HepG2 (cell line): Measurements from ENCODE around the gene CLIC4. TPM values are rescaled to one million over a fixed set of nuclear protein-coding genes. Genes with fewer than 3 reads are reported as not detected.
A peak's percentile ranks its signal among the peaks of the same experiment; 100 is the strongest.

Experiments
- CAMTA2 ChIP-seq: sonication (generic); formaldehyde crosslinking; IDR thresholded peaks from 2 replicates; pipeline ENCODE4 v1.4.0; 2020; ENCODE audit warnings: mild to moderate bottlenecking, missing genetic modification reagents, borderline replicate concordance
- KLF11 ChIP-seq: IDR thresholded peaks from 2 replicates; pipeline ENCODE4 v1.6.1; 2016; ENCODE audit warnings: missing compliant biosample characterization
- MBD4 ChIP-seq: IDR thresholded peaks from 2 replicates; pipeline ENCODE4 v1.6.1; 2012; ENCODE audit warnings: low read length, inconsistent platforms, borderline replicate concordance
- SRSF4 ChIP-seq: fragments of 200-400 bp; formaldehyde crosslinking; IDR thresholded peaks from one replicate; pipeline ENCODE4 v1.6.1; 2018; ENCODE audit warnings: mild to moderate bottlenecking, low read depth, low read length, moderate library complexity; ENCODE audit not compliant: poor library complexity, severe bottlenecking
- ZNF230 ChIP-seq: sonication (generic); formaldehyde crosslinking; IDR thresholded peaks from 2 replicates; pipeline ENCODE4 v1.4.0; 2020; ENCODE audit warnings: mild to moderate bottlenecking, missing genetic modification reagents
- polyA plus RNA-seq, 8 experiments: library from polyadenylated mRNA; depleted of rRNA in 3 of 8; stranded (reverse) in 7 of 8; unstranded in 1 of 8; fragments of >200 nt; fragmentation: Illumina TruSeq in 4 of 8; extraction: Trizol in 4 of 8; gene quantifications; 2 replicates each; pipeline versions ENCODE4 v1.2.1 to v1.2.3, GENCODE V29; 2011 to 2016; ENCODE audit warnings: low read depth in 4 of 8, missing spikeins in 1 of 8, mixed read lengths in 1 of 8; ENCODE audit not compliant: insufficient read depth in 1 of 8
- total RNA-seq, 5 experiments: library from RNA; depleted of rRNA; stranded (reverse); fragments of >200 nt; fragmentation: Illumina TruSeq; extraction: Trizol; gene quantifications; 2 replicates each; pipeline ENCODE4 v1.2.3, GENCODE V29; 2016; ENCODE audit warnings: low read depth in 1 of 5
- TF ChIP-seq, protein P1 (sequence below): sonication (generic); formaldehyde crosslinking; IDR thresholded peaks from 2 replicates; pipeline ENCODE4 v1.4.0; 2020; ENCODE audit warnings: mild to moderate bottlenecking, missing genetic modification reagents
- TF ChIP-seq, protein P2 (sequence below): IDR thresholded peaks from 2 replicates; pipeline ENCODE4 v1.6.1; 2016; ENCODE audit warnings: missing compliant biosample characterization, missing genetic modification reagents, borderline replicate concordance
- TF ChIP-seq, protein P3 (sequence below): sonication (generic); formaldehyde crosslinking; IDR thresholded peaks from 2 replicates; pipeline ENCODE4 v1.4.0; 2020; ENCODE audit warnings: missing genetic modification reagents
- TF ChIP-seq, protein P4 (sequence below): sonication (generic); formaldehyde crosslinking; IDR thresholded peaks from 2 replicates; pipeline ENCODE4 v1.8.0; 2022; ENCODE audit warnings: low read depth, missing genetic modification reagents
- TF ChIP-seq, protein P5 (sequence below): sonication (generic); formaldehyde crosslinking; IDR thresholded peaks from 2 replicates; pipeline ENCODE4 v1.5.1; 2020; ENCODE audit warnings: missing genetic modification reagents, mild to moderate bottlenecking, borderline replicate concordance
- TF ChIP-seq, protein P6 (sequence below): sonication (generic); formaldehyde crosslinking; IDR thresholded peaks from 2 replicates; pipeline ENCODE4 v1.4.0; 2020; ENCODE audit warnings: missing genetic modification reagents

Gene CLIC4
- total and polyA plus RNA-seq, 2 of the 13 experiments (the other 11 are each of a cell fraction or from before 2014, with no cell fraction given): 23.3 to 77.4 TPM

DNA sequence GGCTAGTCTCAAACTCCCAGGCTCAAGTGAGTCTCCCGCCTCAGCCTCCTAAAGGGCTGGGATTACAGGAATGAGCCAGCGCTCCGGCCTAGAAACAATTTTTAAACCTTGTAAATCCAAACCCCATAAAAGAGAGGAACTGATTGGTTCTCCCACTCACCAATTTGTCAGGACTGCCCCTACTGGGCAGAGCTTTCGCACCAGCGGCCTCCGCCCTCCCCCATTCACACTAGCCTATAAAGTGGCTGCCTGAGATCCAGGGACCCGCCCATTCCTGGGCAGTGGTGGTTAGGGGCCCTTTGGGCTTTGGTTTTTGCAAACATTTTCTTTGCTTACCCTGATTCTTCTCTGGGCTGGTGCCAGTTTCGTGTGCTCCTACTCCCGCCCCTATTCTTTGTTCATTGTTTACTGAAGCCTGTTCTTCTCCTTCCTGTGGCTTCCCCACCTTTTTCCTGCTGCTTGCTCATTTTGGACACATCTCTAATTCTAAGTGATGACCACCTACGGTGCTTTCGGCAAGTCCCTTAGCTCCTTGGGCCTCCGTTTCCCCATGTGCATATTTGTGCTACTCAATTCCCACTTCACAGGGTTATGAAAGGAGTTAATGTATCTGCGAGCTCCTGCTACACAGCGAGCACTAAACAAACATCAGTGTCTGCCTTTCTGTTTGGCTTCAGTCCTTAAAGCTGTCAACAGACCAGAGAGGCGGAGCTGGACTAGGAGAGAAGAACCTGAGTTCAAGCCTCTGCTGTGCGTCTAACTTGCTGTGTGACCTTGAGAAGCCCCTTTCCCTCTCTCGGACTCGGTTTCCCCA, 39.8 kb upstream of the CLIC4 start (continued):
- TF ChIP-seq, protein P1, sequence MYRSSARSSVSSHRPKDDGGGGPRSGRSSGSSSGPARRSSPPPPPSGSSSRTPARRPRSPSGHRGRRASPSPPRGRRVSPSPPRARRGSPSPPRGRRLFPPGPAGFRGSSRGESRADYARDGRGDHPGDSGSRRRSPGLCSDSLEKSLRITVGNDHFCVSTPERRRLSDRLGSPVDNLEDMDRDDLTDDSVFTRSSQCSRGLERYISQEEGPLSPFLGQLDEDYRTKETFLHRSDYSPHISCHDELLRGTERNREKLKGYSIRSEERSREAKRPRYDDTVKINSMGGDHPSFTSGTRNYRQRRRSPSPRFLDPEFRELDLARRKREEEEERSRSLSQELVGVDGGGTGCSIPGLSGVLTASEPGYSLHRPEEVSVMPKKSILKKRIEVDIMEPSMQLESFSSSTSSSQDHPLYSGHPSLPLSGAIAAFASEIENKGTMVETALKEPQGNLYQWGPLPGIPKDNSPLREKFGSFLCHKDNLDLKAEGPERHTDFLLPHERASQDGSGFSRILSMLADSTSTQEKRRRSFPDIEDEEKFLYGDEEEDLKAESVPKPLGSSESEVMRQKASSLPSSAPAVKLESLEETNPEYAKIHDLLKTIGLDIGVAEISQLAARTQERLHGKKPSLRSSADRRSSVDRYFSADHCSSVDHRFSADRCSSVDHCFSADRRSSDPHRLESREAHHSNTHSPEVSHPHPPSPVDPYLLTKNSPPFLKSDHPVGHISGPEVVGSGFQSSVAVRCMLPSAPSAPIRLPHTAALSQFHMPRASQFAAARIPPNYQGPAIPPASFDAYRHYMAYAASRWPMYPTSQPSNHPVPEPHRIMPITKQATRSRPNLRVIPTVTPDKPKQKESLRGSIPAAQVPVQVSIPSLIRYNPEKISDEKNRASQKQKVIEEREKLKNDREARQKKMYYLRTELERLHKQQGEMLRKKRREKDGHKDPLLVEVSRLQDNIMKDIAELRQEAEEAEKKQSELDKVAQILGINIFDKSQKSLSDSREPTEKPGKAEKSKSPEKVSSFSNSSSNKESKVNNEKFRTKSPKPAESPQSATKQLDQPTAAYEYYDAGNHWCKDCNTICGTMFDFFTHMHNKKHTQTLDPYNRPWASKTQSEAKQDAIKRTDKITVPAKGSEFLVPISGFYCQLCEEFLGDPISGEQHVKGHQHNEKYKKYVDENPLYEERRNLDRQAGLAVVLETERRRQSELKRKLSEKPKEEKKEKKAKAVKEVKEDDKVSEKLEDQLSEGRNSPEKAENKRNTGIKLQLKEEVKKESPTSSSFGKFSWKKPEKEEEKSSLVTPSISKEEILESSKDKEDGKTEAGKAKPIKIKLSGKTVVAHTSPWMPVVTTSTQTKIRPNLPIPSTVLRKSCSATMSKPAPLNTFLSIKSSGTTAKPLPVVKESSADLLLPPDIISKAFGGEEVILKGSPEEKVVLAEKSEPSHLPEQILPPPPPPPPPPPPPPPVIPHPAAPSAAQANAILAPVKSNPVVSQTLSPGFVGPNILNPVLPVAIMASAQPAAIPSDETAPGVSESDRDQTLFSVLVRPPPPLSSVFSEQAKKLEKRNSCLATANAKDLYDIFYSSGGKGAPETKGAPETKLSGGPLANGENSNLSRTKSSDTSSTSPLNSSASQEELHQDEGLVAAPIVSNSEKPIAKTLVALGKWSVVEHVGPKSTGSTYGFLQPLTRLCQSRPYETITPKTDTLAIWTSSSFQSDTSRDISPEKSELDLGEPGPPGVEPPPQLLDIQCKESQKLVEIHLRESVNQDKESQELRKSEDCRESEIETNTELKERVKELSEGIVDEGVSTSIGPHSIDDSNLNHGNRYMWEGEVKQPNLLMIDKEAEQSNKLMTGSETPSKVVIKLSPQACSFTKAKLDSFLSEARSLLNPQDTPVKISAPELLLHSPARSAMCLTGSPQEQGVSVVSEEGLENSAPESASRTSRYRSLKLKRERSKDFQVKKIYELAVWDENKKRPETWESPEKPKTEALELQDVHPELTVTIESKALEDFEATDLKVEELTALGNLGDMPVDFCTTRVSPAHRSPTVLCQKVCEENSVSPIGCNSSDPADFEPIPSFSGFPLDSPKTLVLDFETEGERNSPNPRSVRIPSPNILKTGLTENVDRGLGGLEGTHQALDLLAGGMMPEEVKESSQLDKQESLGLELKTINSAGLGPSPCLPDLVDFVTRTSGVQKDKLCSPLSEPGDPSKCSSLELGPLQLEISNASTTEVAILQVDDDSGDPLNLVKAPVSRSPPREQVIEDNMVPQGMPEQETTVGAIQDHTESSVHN (CRISPR knock-in tag): no peak
- TF ChIP-seq, protein P2, sequence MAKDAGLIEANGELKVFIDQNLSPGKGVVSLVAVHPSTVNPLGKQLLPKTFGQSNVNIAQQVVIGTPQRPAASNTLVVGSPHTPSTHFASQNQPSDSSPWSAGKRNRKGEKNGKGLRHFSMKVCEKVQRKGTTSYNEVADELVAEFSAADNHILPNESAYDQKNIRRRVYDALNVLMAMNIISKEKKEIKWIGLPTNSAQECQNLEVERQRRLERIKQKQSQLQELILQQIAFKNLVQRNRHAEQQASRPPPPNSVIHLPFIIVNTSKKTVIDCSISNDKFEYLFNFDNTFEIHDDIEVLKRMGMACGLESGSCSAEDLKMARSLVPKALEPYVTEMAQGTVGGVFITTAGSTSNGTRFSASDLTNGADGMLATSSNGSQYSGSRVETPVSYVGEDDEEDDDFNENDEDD (CRISPR knock-in tag): no peak; the same call in 1 of the 2 replicates
- no peak for TF ChIP-seq KLF11 (CRISPR knock-in tag)
- no peak for TF ChIP-seq MBD4
- TF ChIP-seq, protein P3, sequence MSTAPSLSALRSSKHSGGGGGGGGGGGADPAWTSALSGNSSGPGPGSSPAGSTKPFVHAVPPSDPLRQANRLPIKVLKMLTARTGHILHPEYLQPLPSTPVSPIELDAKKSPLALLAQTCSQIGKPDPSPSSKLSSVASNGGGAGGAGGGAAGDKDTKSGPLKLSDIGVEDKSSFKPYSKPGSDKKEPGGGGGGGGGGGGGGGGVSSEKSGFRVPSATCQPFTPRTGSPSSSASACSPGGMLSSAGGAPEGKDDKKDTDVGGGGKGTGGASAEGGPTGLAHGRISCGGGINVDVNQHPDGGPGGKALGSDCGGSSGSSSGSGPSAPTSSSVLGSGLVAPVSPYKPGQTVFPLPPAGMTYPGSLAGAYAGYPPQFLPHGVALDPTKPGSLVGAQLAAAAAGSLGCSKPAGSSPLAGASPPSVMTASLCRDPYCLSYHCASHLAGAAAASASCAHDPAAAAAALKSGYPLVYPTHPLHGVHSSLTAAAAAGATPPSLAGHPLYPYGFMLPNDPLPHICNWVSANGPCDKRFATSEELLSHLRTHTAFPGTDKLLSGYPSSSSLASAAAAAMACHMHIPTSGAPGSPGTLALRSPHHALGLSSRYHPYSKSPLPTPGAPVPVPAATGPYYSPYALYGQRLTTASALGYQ (CRISPR knock-in tag): peak; percentile 38; the same call in 1 of the 2 replicates
- TF ChIP-seq, protein P4, sequence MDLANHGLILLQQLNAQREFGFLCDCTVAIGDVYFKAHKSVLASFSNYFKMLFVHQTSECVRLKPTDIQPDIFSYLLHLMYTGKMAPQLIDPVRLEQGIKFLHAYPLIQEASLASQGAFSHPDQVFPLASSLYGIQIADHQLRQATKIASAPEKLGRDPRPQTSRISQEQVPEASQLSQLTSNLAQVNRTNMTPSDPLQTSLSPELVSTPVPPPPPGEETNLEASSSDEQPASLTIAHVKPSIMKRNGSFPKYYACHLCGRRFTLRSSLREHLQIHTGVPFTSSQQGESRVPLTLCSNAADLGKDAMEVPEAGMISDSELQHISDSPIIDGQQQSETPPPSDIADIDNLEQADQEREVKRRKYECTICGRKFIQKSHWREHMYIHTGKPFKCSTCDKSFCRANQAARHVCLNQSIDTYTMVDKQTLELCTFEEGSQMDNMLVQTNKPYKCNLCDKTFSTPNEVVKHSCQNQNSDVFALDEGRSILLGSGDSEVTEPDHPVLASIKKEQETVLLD (CRISPR knock-in tag): no peak
- TF ChIP-seq, protein P5, sequence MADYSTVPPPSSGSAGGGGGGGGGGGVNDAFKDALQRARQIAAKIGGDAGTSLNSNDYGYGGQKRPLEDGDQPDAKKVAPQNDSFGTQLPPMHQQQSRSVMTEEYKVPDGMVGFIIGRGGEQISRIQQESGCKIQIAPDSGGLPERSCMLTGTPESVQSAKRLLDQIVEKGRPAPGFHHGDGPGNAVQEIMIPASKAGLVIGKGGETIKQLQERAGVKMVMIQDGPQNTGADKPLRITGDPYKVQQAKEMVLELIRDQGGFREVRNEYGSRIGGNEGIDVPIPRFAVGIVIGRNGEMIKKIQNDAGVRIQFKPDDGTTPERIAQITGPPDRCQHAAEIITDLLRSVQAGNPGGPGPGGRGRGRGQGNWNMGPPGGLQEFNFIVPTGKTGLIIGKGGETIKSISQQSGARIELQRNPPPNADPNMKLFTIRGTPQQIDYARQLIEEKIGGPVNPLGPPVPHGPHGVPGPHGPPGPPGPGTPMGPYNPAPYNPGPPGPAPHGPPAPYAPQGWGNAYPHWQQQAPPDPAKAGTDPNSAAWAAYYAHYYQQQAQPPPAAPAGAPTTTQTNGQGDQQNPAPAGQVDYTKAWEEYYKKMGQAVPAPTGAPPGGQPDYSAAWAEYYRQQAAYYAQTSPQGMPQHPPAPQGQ (CRISPR knock-in tag): no peak
- no peak for TF ChIP-seq CAMTA2
- no peak for TF ChIP-seq ZNF230
- TF ChIP-seq, protein P6, sequence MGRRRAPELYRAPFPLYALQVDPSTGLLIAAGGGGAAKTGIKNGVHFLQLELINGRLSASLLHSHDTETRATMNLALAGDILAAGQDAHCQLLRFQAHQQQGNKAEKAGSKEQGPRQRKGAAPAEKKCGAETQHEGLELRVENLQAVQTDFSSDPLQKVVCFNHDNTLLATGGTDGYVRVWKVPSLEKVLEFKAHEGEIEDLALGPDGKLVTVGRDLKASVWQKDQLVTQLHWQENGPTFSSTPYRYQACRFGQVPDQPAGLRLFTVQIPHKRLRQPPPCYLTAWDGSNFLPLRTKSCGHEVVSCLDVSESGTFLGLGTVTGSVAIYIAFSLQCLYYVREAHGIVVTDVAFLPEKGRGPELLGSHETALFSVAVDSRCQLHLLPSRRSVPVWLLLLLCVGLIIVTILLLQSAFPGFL (CRISPR knock-in tag): no peak
- no peak for TF ChIP-seq SRSF4
